ENCODE measurements around the gene SKIL.

SKIL gene

GRCh38 chr3:170438836-170439235 is 81.3 kb downstream of the SKIL start:
- DNase-seq = no peak

GRCh38 chr3:170440344-170440743 is 82.8 kb downstream of the SKIL start:
- no peak for DNase-seq

- no peak for DNase-seq
These were observed 83.9 kb downstream of the SKIL start for GRCh38 chr3:170441412-170441811.

- no peak for DNase-seq
These were observed 85.4 kb downstream of the SKIL start for GRCh38 chr3:170442947-170443346.

GRCh38 chr3:170443457-170443856 is 85.9 kb downstream of the SKIL start:
- DNase-seq = no peak
